Pancreas (tissue), 10 donors: ENCODE measurements around the gene ATF7IP. TPM values are rescaled to one million over a fixed set of nuclear protein-coding genes. Genes with fewer than 3 reads are reported as not detected.

Source experiments
- ATAC-seq, 4 donors: fragments of 200-7000 bp; cut with Tn5 transposase; one replicate each; pipeline versions ENCODE4 v1.8.0 to v1.9.1; 2020; ENCODE audit warnings: mild to moderate bottlenecking in 4 of 4, moderate library complexity in 4 of 4
- DNase-seq, 6 donors: peaks; one replicate each; pipeline ENCODE4 v3.0.0-alpha.2; 2020
- FAIRE-seq: peaks from 2 replicates; lab custom pipeline; 2012; peaks lifted over from hg19 to GRCh38; lab: Jason Lieb, UNC
- H3K27ac ChIP-seq, 4 donors: fragments of 200-600 bp; sonication (generic); 1 replicate in 3 of 4; 2 replicates in 1 of 4; pipeline versions ENCODE4 v1.5.0 to v1.8.0; 2020
- H3K27me3 ChIP-seq, 4 donors: fragments of 200-600 bp; one replicate each; pipeline ENCODE4 v1.8.0; 2021
- H3K36me3 ChIP-seq, 3 donors: fragments of 200-600 bp; sonication (generic) in 1 of 3; one replicate each; pipeline versions ENCODE4 v1.5.0 to v1.8.0; 2020 to 2021
- H3K4me1 ChIP-seq, 3 donors: fragments of 200-600 bp; one replicate each; pipeline ENCODE4 v1.8.0; 2021
- H3K4me3 ChIP-seq, 4 donors: fragments of 200-600 bp; sonication (generic) in 2 of 4; one replicate each; pipeline versions ENCODE4 v1.5.0 to v1.8.0; 2020 to 2021
- H3K9me3 ChIP-seq, 4 donors: fragments of 200-600 bp; one replicate each; pipeline ENCODE4 v1.8.0; 2021
- WGBS, 2 donors: extraction: QIAGEN DNeasy Blood & Tissue Kit; methylation state at CpG; one replicate each; pipeline ENCODE4 v1.1.7; 2013; 5-methylcytosine and 5-hydroxymethylcytosine counted together
- intact Hi-C, 3 donors: fragments of 100-400 bp; cut with DNase I; formaldehyde crosslinking; loops; one replicate each; pipeline versions ENCODE4 v1.11.1 to v1.14.2; 2022
- polyA plus RNA-seq, 2 donors: library from polyadenylated mRNA; stranded (reverse); fragments of 200-250 nt; gene quantifications; one replicate each; pipeline ENCODE4 v1.2.3, GENCODE V29; 2013
- total RNA-seq, 6 donors: library from RNA; stranded (reverse); fragmentation: NEBNext Ultra II Directional in 4 of 6; extraction: Animal tissue kit (Norgen Biotek cat#: 25700) in 4 of 6; gene quantifications; one replicate each; pipeline versions ENCODE4 v1.2.1 to v1.2.4, GENCODE V29; 2021 to 2023
- TF ChIP-seq, protein P1 (sequence below), 4 donors: fragments of 200-600 bp; sonication (generic) in 3 of 4; IDR thresholded peaks; one replicate each; pipeline versions ENCODE4 v1.5.0 to v1.8.0; 2021; ENCODE audit warnings: antibody characterized with exemption in 4 of 4
- donor health status: healthy with polysubstance abuse.
- donor health status: DM: no; HTN: no; CAD: no; lungs with moderate emphysema.
- donor health status: DM: no; HTN: no; CAD: no.
- donor health status: control.
- donor health status: control.
- donor health status: Bipolar disorder and iron deficiency.
- donor health status: DM: yes; HTN: yes; CAD: no.
- donor health status: DM: no; HTN: no; CAD: no.
- donor health status: DM: no; HTN: no; CAD: no.
- donor health status: DM: yes; HTN: yes; CAD: no.

Gene ATF7IP
- total and polyA plus RNA-seq, 8 donors, result 5.7 to 54.1 (median 27.7) TPM

DNA sequence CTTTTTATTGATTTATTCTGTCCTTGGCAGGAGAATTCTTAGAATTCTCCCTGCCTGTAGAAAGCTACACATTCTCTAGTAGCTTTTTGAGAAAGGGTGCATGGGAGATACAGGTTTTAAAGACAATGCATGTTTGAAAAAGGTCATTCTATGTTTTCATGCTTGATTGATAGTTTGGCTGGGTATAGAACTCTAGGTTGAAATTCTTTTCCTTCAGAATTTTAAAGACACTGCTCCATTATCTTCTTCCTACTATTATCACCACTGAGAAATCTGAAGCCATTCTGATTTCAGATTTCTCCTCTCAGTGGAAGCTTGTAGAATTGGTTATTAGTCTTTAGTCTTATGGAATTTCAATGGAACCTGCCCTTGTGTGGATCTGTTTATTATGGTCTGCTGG, 14.0 kb downstream of the ATF7IP start:
- Histone ChIP-seq H3K4me1 (peaks cover 7 to 17% (median 14%) of the 10 kb centered on the region in 3 donors), H3K36me3 (no peaks in the 10 kb centered on the region), H3K27ac (no peak overlapping the region), H3K9me3 (no peaks in the 10 kb centered on the region), H3K4me3 (no peak overlapping the region), H3K27me3 (no peaks in the 10 kb centered on the region)
- DNase-seq, result no peak
- intact Hi-C loops, result no loop called here
- TF ChIP-seq, protein P1, sequence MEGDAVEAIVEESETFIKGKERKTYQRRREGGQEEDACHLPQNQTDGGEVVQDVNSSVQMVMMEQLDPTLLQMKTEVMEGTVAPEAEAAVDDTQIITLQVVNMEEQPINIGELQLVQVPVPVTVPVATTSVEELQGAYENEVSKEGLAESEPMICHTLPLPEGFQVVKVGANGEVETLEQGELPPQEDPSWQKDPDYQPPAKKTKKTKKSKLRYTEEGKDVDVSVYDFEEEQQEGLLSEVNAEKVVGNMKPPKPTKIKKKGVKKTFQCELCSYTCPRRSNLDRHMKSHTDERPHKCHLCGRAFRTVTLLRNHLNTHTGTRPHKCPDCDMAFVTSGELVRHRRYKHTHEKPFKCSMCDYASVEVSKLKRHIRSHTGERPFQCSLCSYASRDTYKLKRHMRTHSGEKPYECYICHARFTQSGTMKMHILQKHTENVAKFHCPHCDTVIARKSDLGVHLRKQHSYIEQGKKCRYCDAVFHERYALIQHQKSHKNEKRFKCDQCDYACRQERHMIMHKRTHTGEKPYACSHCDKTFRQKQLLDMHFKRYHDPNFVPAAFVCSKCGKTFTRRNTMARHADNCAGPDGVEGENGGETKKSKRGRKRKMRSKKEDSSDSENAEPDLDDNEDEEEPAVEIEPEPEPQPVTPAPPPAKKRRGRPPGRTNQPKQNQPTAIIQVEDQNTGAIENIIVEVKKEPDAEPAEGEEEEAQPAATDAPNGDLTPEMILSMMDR (IDR thresholded peaks at IDR 0.05), result no peak
- ATAC-seq, result no peak
- FAIRE-seq, result no peak

DNA sequence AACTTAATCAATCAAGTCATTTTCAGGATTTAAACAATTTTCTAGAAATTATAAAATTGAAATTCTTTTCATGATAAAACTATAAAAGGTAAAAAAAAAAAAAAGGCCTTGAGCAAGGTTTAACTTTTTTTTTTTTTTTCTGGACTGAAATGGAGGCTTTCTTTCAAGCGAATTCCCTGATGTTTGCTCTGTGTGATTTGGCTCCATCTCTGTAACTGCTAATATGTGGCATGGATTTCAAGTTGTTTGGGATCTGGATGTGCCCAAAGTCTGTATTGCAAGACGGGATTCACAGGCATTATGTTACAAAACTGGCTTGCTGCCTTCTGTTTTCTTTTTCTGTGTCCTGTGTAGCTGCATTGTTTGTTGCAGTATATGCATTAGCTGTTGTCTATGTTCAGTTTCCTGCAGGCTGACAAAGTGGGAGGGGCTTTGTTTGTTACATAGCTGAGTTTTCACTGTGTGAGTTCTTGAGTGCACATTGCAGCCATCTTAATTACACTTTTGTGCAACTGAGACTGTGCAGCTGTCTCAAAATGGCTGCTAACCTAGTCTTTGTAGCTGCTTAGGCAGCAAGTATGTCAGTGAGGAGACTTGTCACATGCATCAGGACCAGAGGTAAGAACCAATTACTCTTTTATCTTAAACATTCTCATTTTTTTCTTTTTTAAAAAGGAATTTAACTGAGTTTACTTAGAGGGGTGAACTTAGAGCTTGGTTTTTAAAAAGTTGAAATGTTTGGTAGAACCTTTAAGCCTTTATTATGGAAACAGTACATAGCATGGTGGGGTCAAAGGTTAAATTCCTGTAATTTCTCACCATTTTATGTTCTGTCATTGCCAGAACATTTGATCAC, 19.5 kb downstream of the ATF7IP start:
- intact Hi-C loops, result loop anchor here in 1 of 3 donors (10.0 kb wide), 1 partner anchor 130 kb away; no protein-coding TSS in a partner anchor
- Histone ChIP-seq H3K4me1 (peaks cover 16 to 37% (median 17%) of the 10 kb centered on the region in 3 donors), H3K27ac (peak overlapping the region; percentile 24 to 75 (median 58)), H3K9me3 (no peaks in the 10 kb centered on the region), H3K27me3 (no peaks in the 10 kb centered on the region), H3K36me3 (no peaks in the 10 kb centered on the region), H3K4me3 (peak overlapping the region in 2 of 4 donors; percentile 20 to 28)
- FAIRE-seq, result peak; percentile 94
- TF ChIP-seq, protein P1 (IDR thresholded peaks at IDR 0.05), result no peak
- ATAC-seq, result peak; percentile 95 to 98 (median 96)
- WGBS, 2 donors, result 1 to 4% methylated on average over 2 of the region's 2 CpGs
- DNase-seq, result peak in 3 of 6 donors; percentile 62 to 81 (median 72)

- no peak overlapping the region for H3K27ac ChIP-seq
- intact Hi-C loops, result loop anchor here in 1 of 3 donors (10.0 kb wide), 1 partner anchor 133 kb away; no protein-coding TSS in a partner anchor
- ATAC-seq (no peak), DNase-seq (no peak), FAIRE-seq (no peak)
- TF ChIP-seq, protein P1 (IDR thresholded peaks at IDR 0.05), result no peak
- 92 to 93% methylated on average over 3 of the region's 3 CpGs for WGBS, 2 donors
- no peaks in the 10 kb centered on the region for H3K27me3 ChIP-seq
- no peak overlapping the region for H3K4me3 ChIP-seq
- H3K4me1 ChIP-seq, result peaks cover 20 to 51% (median 25%) of the 10 kb centered on the region in 3 donors
- no peaks in the 10 kb centered on the region for H3K36me3 ChIP-seq
- H3K9me3 ChIP-seq, result no peaks in the 10 kb centered on the region
Measured at GRCh38 chr12:14387219-14387871, 21.9 kb downstream of the ATF7IP start.

- intact Hi-C loops, result no loop called here
- no peaks in the 10 kb centered on the region for H3K27me3 ChIP-seq
- DNase-seq (no peak), ATAC-seq (no peak), FAIRE-seq (no peak)
- H3K4me3 ChIP-seq, result no peak overlapping the region
- peak overlapping the region in 1 of 4 donors; percentile 18 for H3K27ac ChIP-seq
- H3K36me3 ChIP-seq, result no peaks in the 10 kb centered on the region
- H3K4me1 ChIP-seq, result peaks cover 8 to 59% (median 34%) of the 10 kb centered on the region in 3 donors
- TF ChIP-seq, protein P1 (IDR thresholded peaks at IDR 0.05), result no peak
- no peaks in the 10 kb centered on the region for H3K9me3 ChIP-seq
- 45 to 50% methylated on average over 3 of the region's 3 CpGs for WGBS, 2 donors
Measured at GRCh38 chr12:14390449-14390848, 25.0 kb downstream of the ATF7IP start.
